Subcutaneous adipose tissue (tissue), 4 donors: ENCODE results near the gene CYTH3. TPM values are rescaled to one million over a fixed set of nuclear protein-coding genes. Genes with fewer than 3 reads are reported as not detected.

Experiments used
- CTCF ChIP-seq: fragments of 450-650 bp; IDR thresholded peaks from one replicate; pipeline ENCODE4 v1.5.1; 2016; ENCODE audit warnings: low read depth, mild to moderate bottlenecking, control low read depth, antibody characterized with exemption, moderate library complexity
- total RNA-seq, 4 donors: library from RNA; depleted of rRNA; stranded (reverse); fragments of >200 nt; gene quantifications; one replicate each; pipeline ENCODE4 v1.1.0, GENCODE V29; 2016

The CYTH3 gene
- total RNA-seq, 4 donors from 2014 or later: 23.6 to 84.0 (median 34.8) TPM

GRCh38 chr7:6148724-6149360, 123.6 kb downstream of the CYTH3 start:
- no peak for TF ChIP-seq CTCF

GRCh38 chr7:6147627-6148026, 124.8 kb downstream of the CYTH3 start:
- TF ChIP-seq CTCF: no peak

- TF ChIP-seq CTCF: no peak
Measured at GRCh38 chr7:6146666-6147065, 125.8 kb downstream of the CYTH3 start.

GRCh38 chr7:6143997-6144396, 128.4 kb downstream of the CYTH3 start:
- TF ChIP-seq CTCF: no peak

- no peak for TF ChIP-seq CTCF
Measured at GRCh38 chr7:6142871-6143380, 129.5 kb downstream of the CYTH3 start.

- TF ChIP-seq CTCF: no peak
Measured at GRCh38 chr7:6139189-6139996, 133.0 kb downstream of the CYTH3 start.

GRCh38 chr7:6136475-6136874, 135.9 kb downstream of the CYTH3 start:
- TF ChIP-seq CTCF: no peak
